ENCODE data around the gene LRRC71.

The LRRC71 gene

GRCh38 chr1:156906206-156906906 lies 14.1 kb upstream of the LRRC71 start:
- peak overlapping the region; percentile 80 for H3K27ac ChIP-seq
- no peak for DNase-seq (ENCODE audit: low spot score)
- no peak for TF ChIP-seq CTCF (conservative IDR thresholded peaks at IDR 0.05; ENCODE audit: low read depth)
- POLR2A ChIA-PET (ENCODE audit: low non-redundant PET) = no interaction called here
- CTCF ChIA-PET = no interaction called here

GRCh38 chr1:156908541-156908940 lies 11.9 kb upstream of the LRRC71 start:
- no peak for TF ChIP-seq CTCF (conservative IDR thresholded peaks at IDR 0.05; ENCODE audit: low read depth)
- H3K27ac ChIP-seq = peak overlapping the region; percentile 80
- CTCF ChIA-PET = interaction anchor here (1.0 to 1.3 kb wide), 2 partner anchors 18 to 19 kb away, joined by 3 read pairs; no protein-coding TSS in a partner anchor
- POLR2A ChIA-PET (ENCODE audit: low non-redundant PET) = no interaction called here
- DNase-seq (ENCODE audit: low spot score) = no peak

GRCh38 chr1:156908955-156909354 lies 11.5 kb upstream of the LRRC71 start:
- TF ChIP-seq CTCF (conservative IDR thresholded peaks at IDR 0.05; ENCODE audit: low read depth) = no peak

GRCh38 chr1:156909671-156910070 lies 10.8 kb upstream of the LRRC71 start:
- POLR2A ChIA-PET (ENCODE audit: low non-redundant PET) = no interaction called here

More at GRCh38 chr1:156908955-156909354, 11.5 kb upstream of the LRRC71 start:
- H3K27ac ChIP-seq = peak overlapping the region; percentile 80
- CTCF ChIA-PET = interaction anchor here (1.0 to 1.3 kb wide), 2 partner anchors 18 to 19 kb away, joined by 3 read pairs; no protein-coding TSS in a partner anchor
- POLR2A ChIA-PET (ENCODE audit: low non-redundant PET) = no interaction called here
- no peak for DNase-seq (ENCODE audit: low spot score)

GRCh38 chr1:156910309-156910782 lies 10.1 kb upstream of the LRRC71 start:
- POLR2A ChIA-PET (ENCODE audit: low non-redundant PET) = no interaction called here
- no peak for DNase-seq (ENCODE audit: low spot score)

More at GRCh38 chr1:156909671-156910070, 10.8 kb upstream of the LRRC71 start:
- CTCF ChIA-PET = interaction anchor here (0.6 to 2.2 kb wide), 6 partner anchors 13 to 181 kb away, joined by 3 to 6 read pairs (median 3); no protein-coding TSS in a partner anchor
- H3K27ac ChIP-seq = no peak overlapping the region
- no peak for DNase-seq (ENCODE audit: low spot score)
- no peak for TF ChIP-seq CTCF (conservative IDR thresholded peaks at IDR 0.05; ENCODE audit: low read depth)

More at GRCh38 chr1:156910309-156910782, 10.1 kb upstream of the LRRC71 start:
- H3K27ac ChIP-seq = no peak overlapping the region
- CTCF ChIA-PET = interaction anchor here (0.5 to 3.2 kb wide), 13 partner anchors 11 to 850 kb away, joined by 3 to 13 read pairs (median 3); no protein-coding TSS in a partner anchor
- TF ChIP-seq CTCF (conservative IDR thresholded peaks at IDR 0.05; ENCODE audit: low read depth) = peak; percentile 71
